GM12878 (cell line): Measurements from ENCODE around the gene LMAN2.

Source experiments
- ATF3 ChIP-seq: IDR thresholded peaks from 2 replicates; pipeline ENCODE4 v1.6.1; 2011; ENCODE audit warnings: low read depth, mild to moderate bottlenecking, low read length, moderate library complexity, borderline replicate concordance; ENCODE audit errors: extremely low read depth
- BHLHE40 ChIP-seq, 2 experiments: fragments of 450-650 bp in 1 of 2; IDR thresholded peaks; 2 replicates each; pipeline ENCODE4 v1.6.1; 2011 to 2017; ENCODE audit warnings: low read depth in 2 of 2, borderline replicate concordance in 1 of 2, improper control_type of control experiment in 1 of 2, low read length in 1 of 2, mild to moderate bottlenecking in 1 of 2
- CHD2 ChIP-seq: IDR thresholded peaks from 2 replicates; pipeline ENCODE4 v1.6.1; 2011; ENCODE audit warnings: low read depth, low read length, improper control_type of control experiment, borderline replicate concordance
- CHD4 ChIP-seq: fragments of 200-600 bp; sonication (generic); IDR thresholded peaks from 2 replicates; pipeline ENCODE4 v1.6.1; 2016; ENCODE audit warnings: mild to moderate bottlenecking
- CTCF ChIP-seq, 3 experiments: IDR thresholded peaks in 2 of 3; conservative IDR thresholded peaks in 1 of 3; 2 replicates each; pipeline ENCODE4 v1.5.1; 2011; ENCODE audit warnings: low read depth in 3 of 3, low read length in 3 of 3, mild to moderate bottlenecking in 3 of 3, control low read depth in 2 of 3, moderate library complexity in 2 of 3, inconsistent platforms in 1 of 3, mixed read lengths in 1 of 3; ENCODE audit not compliant: control insufficient read depth in 2 of 3, insufficient read depth in 1 of 3; ENCODE audit errors: extremely low read depth in 1 of 3
- MYC ChIP-seq: IDR thresholded peaks from 2 replicates; pipeline ENCODE4 v1.6.1; 2011; ENCODE audit warnings: mild to moderate bottlenecking, low read length, moderate library complexity, inconsistent platforms; ENCODE audit not compliant: insufficient read depth, insufficient replicate concordance, insufficient read length, severe bottlenecking
- NFIC ChIP-seq: IDR thresholded peaks from 2 replicates; pipeline ENCODE4 v1.6.1; 2012; ENCODE audit warnings: low read depth, mild to moderate bottlenecking, inconsistent platforms, low read length, moderate library complexity
- NFYB ChIP-seq: IDR thresholded peaks from 2 replicates; pipeline ENCODE4 v1.6.1; 2011; ENCODE audit warnings: low read depth, mild to moderate bottlenecking, low read length, improper control_type of control experiment, moderate library complexity; ENCODE audit not compliant: insufficient read depth
- SUZ12 ChIP-seq: fragments of 200-600 bp; sonication (generic); IDR thresholded peaks from one replicate; pipeline ENCODE4 v1.6.1; 2018; ENCODE audit warnings: antibody characterized with exemption, mild to moderate bottlenecking; ENCODE audit not compliant: unreplicated experiment
- TCF12 ChIP-seq: IDR thresholded peaks from 2 replicates; pipeline ENCODE4 v1.6.1; 2011; ENCODE audit warnings: low read depth, mild to moderate bottlenecking, low read length
- ZBTB11 ChIP-seq: fragments of 450-650 bp; formaldehyde crosslinking; IDR thresholded peaks from 2 replicates; pipeline ENCODE4 v1.5.0; 2022; ENCODE audit warnings: mild to moderate bottlenecking, missing genetic modification characterization
- ZZZ3 ChIP-seq: IDR thresholded peaks from 2 replicates; pipeline ENCODE4 v1.6.1; 2011; ENCODE audit warnings: low read depth; ENCODE audit not compliant: control insufficient read depth, insufficient read length
- TF ChIP-seq, protein P1 (sequence below): IDR thresholded peaks from 2 replicates; pipeline ENCODE4 v1.6.1; 2012; ENCODE audit warnings: low read depth, low read length, improper control_type of control experiment

- no peak for TF ChIP-seq CTCF (IDR thresholded peaks at IDR 0.05 in 2 of 3, conservative IDR thresholded peaks at IDR 0.05 in 1 of 3; ENCODE audit: control insufficient read depth in 2 of 3, extremely low read depth in 1 of 3, insufficient read depth in 1 of 3, low read depth in 3 of 3, low read length in 3 of 3)
- TF ChIP-seq NFYB, result no peak
- TF ChIP-seq BHLHE40 (IDR thresholded peaks at IDR 0.05; ENCODE audit: borderline replicate concordance in 1 of 2, low read depth in 2 of 2, low read length in 1 of 2), result no peak
- TF ChIP-seq MYC, result no peak
- no peak for TF ChIP-seq CHD4
- no peak for TF ChIP-seq NFIC
- no peak for TF ChIP-seq TCF12
- no peak for TF ChIP-seq ZZZ3
- TF ChIP-seq, protein P1, sequence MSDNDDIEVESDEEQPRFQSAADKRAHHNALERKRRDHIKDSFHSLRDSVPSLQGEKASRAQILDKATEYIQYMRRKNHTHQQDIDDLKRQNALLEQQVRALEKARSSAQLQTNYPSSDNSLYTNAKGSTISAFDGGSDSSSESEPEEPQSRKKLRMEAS, result no peak
- TF ChIP-seq CHD2, result no peak
- TF ChIP-seq ZBTB11 (CRISPR knock-in tag), result no peak
- TF ChIP-seq SUZ12, result no peak
- TF ChIP-seq ATF3, result no peak
Measured at GRCh38 chr5:177399997-177400868, 48.8 kb upstream of the LMAN2 start, which contains the start of gene PFN3.
